ENCODE results near the gene RHBDF1. TPM values are rescaled to one million over a fixed set of nuclear protein-coding genes. Genes with fewer than 3 reads are reported as not detected.

RHBDF1 gene
- polyA plus RNA-seq, 1 donor from 2014 or later, result 0.21 TPM

DNA sequence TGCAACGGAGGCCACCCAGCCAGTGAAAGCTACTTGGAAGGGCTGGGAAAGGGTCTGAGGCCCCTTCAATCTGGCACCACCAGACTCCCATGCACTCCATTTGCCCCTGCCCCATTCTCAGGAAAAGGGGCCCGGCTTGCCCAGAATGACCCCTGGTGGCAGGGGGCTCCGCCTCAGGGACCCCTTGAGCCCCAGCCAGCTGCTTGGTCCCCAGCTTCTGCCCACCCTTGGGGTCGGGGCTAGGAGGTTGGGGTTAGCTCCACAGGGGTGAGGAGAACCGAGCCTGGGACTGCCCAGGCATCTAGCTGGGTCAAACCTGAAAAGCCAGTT lies 1.3 kb downstream of the RHBDF1 start:
- TF ChIP-seq, protein P1, sequence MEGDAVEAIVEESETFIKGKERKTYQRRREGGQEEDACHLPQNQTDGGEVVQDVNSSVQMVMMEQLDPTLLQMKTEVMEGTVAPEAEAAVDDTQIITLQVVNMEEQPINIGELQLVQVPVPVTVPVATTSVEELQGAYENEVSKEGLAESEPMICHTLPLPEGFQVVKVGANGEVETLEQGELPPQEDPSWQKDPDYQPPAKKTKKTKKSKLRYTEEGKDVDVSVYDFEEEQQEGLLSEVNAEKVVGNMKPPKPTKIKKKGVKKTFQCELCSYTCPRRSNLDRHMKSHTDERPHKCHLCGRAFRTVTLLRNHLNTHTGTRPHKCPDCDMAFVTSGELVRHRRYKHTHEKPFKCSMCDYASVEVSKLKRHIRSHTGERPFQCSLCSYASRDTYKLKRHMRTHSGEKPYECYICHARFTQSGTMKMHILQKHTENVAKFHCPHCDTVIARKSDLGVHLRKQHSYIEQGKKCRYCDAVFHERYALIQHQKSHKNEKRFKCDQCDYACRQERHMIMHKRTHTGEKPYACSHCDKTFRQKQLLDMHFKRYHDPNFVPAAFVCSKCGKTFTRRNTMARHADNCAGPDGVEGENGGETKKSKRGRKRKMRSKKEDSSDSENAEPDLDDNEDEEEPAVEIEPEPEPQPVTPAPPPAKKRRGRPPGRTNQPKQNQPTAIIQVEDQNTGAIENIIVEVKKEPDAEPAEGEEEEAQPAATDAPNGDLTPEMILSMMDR (IDR thresholded peaks at IDR 0.05; ENCODE audit: poor library complexity, severe bottlenecking), result no peak
- TF ChIP-seq, protein P2, sequence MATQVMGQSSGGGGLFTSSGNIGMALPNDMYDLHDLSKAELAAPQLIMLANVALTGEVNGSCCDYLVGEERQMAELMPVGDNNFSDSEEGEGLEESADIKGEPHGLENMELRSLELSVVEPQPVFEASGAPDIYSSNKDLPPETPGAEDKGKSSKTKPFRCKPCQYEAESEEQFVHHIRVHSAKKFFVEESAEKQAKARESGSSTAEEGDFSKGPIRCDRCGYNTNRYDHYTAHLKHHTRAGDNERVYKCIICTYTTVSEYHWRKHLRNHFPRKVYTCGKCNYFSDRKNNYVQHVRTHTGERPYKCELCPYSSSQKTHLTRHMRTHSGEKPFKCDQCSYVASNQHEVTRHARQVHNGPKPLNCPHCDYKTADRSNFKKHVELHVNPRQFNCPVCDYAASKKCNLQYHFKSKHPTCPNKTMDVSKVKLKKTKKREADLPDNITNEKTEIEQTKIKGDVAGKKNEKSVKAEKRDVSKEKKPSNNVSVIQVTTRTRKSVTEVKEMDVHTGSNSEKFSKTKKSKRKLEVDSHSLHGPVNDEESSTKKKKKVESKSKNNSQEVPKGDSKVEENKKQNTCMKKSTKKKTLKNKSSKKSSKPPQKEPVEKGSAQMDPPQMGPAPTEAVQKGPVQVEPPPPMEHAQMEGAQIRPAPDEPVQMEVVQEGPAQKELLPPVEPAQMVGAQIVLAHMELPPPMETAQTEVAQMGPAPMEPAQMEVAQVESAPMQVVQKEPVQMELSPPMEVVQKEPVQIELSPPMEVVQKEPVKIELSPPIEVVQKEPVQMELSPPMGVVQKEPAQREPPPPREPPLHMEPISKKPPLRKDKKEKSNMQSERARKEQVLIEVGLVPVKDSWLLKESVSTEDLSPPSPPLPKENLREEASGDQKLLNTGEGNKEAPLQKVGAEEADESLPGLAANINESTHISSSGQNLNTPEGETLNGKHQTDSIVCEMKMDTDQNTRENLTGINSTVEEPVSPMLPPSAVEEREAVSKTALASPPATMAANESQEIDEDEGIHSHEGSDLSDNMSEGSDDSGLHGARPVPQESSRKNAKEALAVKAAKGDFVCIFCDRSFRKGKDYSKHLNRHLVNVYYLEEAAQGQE (IDR thresholded peaks at IDR 0.05; ENCODE audit: borderline replicate concordance), result no peak
- no peak for TF ChIP-seq MXI1 (conservative IDR thresholded peaks at IDR 0.05; ENCODE audit: poor library complexity, severe bottlenecking)
- no peak for TF ChIP-seq EZH2 (IDR thresholded peaks at IDR 0.05; ENCODE audit: borderline replicate concordance, insufficient read depth, low read length, poor library complexity, severe bottlenecking)
- no peak for TF ChIP-seq TAF1 (IDR thresholded peaks at IDR 0.05; ENCODE audit: low read depth)
- no peak for TF ChIP-seq RAD21 (conservative IDR thresholded peaks at IDR 0.05)
- no peak for TF ChIP-seq SMC3 (conservative IDR thresholded peaks at IDR 0.05; ENCODE audit: poor library complexity)
- TF ChIP-seq POLR2AphosphoS5 (IDR thresholded peaks at IDR 0.05), result no peak
- TF ChIP-seq EP300 (conservative IDR thresholded peaks at IDR 0.05; ENCODE audit: poor library complexity, severe bottlenecking), result no peak
- H3K27ac ChIP-seq (ENCODE audit: low read length), result no peak overlapping the region
- no peaks in the 10 kb centered on the region for H3F3A ChIP-seq (ENCODE audit: insufficient read depth, low read length, poor library complexity, severe bottlenecking)
- no peaks in the 10 kb centered on the region for H3K9me3 ChIP-seq (ENCODE audit: low read length)
- no peaks in the 10 kb centered on the region for H4K20me1 ChIP-seq (ENCODE audit: insufficient read depth)
- H3K9me2 ChIP-seq (ENCODE audit: insufficient read depth, low read length), result no peaks in the 10 kb centered on the region
- no peaks in the 10 kb centered on the region for H3K36me3 ChIP-seq (ENCODE audit: insufficient read depth, low read length)
- H3K9ac ChIP-seq (ENCODE audit: low read length), result no peak overlapping the region
- H2AFZ ChIP-seq (ENCODE audit: low read depth, low read length), result no peak overlapping the region
- peaks cover 22% of the 10 kb centered on the region for H3K27me3 ChIP-seq (ENCODE audit: insufficient read depth, low read depth, low read length)
- H3K4me2 ChIP-seq (ENCODE audit: low read length), result no peak overlapping the region
- no peak overlapping the region for H3K4me3 ChIP-seq (ENCODE audit: low read length)
- H3K79me2 ChIP-seq (replicated peaks; ENCODE audit: insufficient read depth, low read length), result no peaks in the 10 kb centered on the region

DNA sequence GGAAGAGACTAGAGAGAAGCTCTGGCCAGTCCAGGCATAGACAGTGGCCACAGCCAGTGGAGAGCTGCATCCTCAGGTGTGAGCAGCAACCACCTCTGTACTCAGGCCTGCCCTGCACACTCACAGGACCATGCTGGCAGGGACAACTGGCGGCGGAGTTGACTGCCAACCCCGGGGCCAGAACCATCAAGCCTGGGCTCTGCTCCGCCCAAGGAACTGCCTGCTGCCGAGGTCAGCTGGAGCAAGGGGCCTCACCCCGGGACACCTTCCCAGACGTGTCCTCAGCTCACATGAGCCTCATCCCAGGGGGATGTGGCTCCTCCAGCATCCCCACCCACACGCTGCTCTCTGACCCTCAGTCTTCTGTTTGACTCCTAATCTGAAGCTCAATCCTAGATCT lies 3.2 kb downstream of the RHBDF1 start:
- H4K20me1 ChIP-seq (ENCODE audit: insufficient read depth), result no peaks in the 10 kb centered on the region
- H3K9me2 ChIP-seq (ENCODE audit: insufficient read depth, low read length), result no peaks in the 10 kb centered on the region
- no peaks in the 10 kb centered on the region for H3F3A ChIP-seq (ENCODE audit: insufficient read depth, low read length, poor library complexity, severe bottlenecking)
- H3K9ac ChIP-seq (ENCODE audit: low read length), result no peak overlapping the region
- no peak overlapping the region for H3K4me2 ChIP-seq (ENCODE audit: low read length)
- H3K4me3 ChIP-seq (ENCODE audit: low read length), result no peak overlapping the region
- H3K9me3 ChIP-seq (ENCODE audit: low read length), result no peaks in the 10 kb centered on the region
- no peak overlapping the region for H3K27ac ChIP-seq (ENCODE audit: low read length)
- no peaks in the 10 kb centered on the region for H3K36me3 ChIP-seq (ENCODE audit: insufficient read depth, low read length)
- no peaks in the 10 kb centered on the region for H3K79me2 ChIP-seq (replicated peaks; ENCODE audit: insufficient read depth, low read length)
- TF ChIP-seq RAD21 (conservative IDR thresholded peaks at IDR 0.05), result no peak
- TF ChIP-seq, protein P1 (IDR thresholded peaks at IDR 0.05; ENCODE audit: poor library complexity, severe bottlenecking), result no peak
- TF ChIP-seq EZH2 (IDR thresholded peaks at IDR 0.05; ENCODE audit: borderline replicate concordance, insufficient read depth, low read length, poor library complexity, severe bottlenecking), result no peak
- TF ChIP-seq MXI1 (conservative IDR thresholded peaks at IDR 0.05; ENCODE audit: poor library complexity, severe bottlenecking), result no peak
- TF ChIP-seq EP300 (conservative IDR thresholded peaks at IDR 0.05; ENCODE audit: poor library complexity, severe bottlenecking), result no peak
- TF ChIP-seq POLR2AphosphoS5 (IDR thresholded peaks at IDR 0.05), result no peak
- TF ChIP-seq TAF1 (IDR thresholded peaks at IDR 0.05; ENCODE audit: low read depth), result no peak
- no peak for TF ChIP-seq SMC3 (conservative IDR thresholded peaks at IDR 0.05; ENCODE audit: poor library complexity)
- TF ChIP-seq, protein P2 (IDR thresholded peaks at IDR 0.05; ENCODE audit: borderline replicate concordance), result no peak
- no peak overlapping the region for H2AFZ ChIP-seq (ENCODE audit: low read depth, low read length)
- H3K27me3 ChIP-seq (ENCODE audit: insufficient read depth, low read depth, low read length), result peaks cover 22% of the 10 kb centered on the region
